Body of pancreas (tissue), 4 donors: ENCODE results near the gene WSCD1. TPM values are rescaled to one million over a fixed set of nuclear protein-coding genes. Genes with fewer than 3 reads are reported as not detected.

Experiments used
- ATAC-seq: fragments of 150-250 bp; one replicate; pipeline ENCODE4 v1.9.1; 2016
- DNase-seq, 4 donors: peaks; one replicate each; pipeline ENCODE4 v3.0.0-alpha.2; 2019
- H3K27ac ChIP-seq, 4 donors: fragments of 200-600 bp; sonication (generic); 1 replicate in 3 of 4; 2 replicates in 1 of 4; pipeline versions ENCODE4 v1.5.1 to v1.6.1; 2016 to 2019; ENCODE audit warnings: mild to moderate bottlenecking in 1 of 4, mixed read lengths in 1 of 4, moderate library complexity in 1 of 4
- H3K27me3 ChIP-seq, 2 donors: fragments of 200-600 bp; sonication (generic); one replicate each; pipeline ENCODE4 v1.6.0; 2016; ENCODE audit warnings: mild to moderate bottlenecking in 1 of 2
- H3K36me3 ChIP-seq, 2 donors: fragments of 200-600 bp; sonication (generic); replicated peaks in 1 of 2; 2 replicates each; pipeline ENCODE4 v1.5.1; 2016; ENCODE audit warnings: low read depth in 2 of 2; ENCODE audit not compliant: insufficient read depth in 1 of 2
- H3K4me1 ChIP-seq: fragments of 200-600 bp; sonication (generic); one replicate; pipeline ENCODE4 v1.6.0; 2016
- H3K4me3 ChIP-seq, 2 donors: fragments of 200-600 bp; sonication (generic); 1 replicate in 1 of 2; 2 replicates in 1 of 2; pipeline ENCODE4 v1.5.1; 2016 to 2019
- H3K9me3 ChIP-seq, 3 donors: fragments of 200-600 bp; sonication (generic); 1 replicate in 2 of 3; 2 replicates in 1 of 3; pipeline ENCODE4 v1.5.1; 2016
- CTCF ChIP-seq, 7 experiments: fragments of 450-650 bp in 4 of 7; fragments of 200-600 bp in 3 of 7; sonication (generic) in 3 of 7; IDR thresholded peaks; one replicate each; pipeline ENCODE4 v1.5.1; 2016 to 2019; ENCODE audit warnings: antibody characterized with exemption in 7 of 7
- POLR2A ChIP-seq, 3 donors: fragments of 450-650 bp; IDR thresholded peaks; one replicate each; pipeline ENCODE4 v1.6.1; 2016; ENCODE audit warnings: antibody characterized with exemption in 3 of 3, mild to moderate bottlenecking in 2 of 3
- WGBS, 2 donors: methylation state at CpG; one replicate each; pipeline ENCODE4 v1.1.5; 2017; 5-methylcytosine and 5-hydroxymethylcytosine counted together
- intact Hi-C: fragments of 100-400 bp; cut with DNase I; formaldehyde crosslinking; loops from one replicate; pipeline ENCODE4 v1.15.1; 2023
- total RNA-seq, 2 donors: library from RNA; depleted of rRNA; stranded (reverse); fragments of >200 nt; gene quantifications; one replicate each; pipeline ENCODE4 v1.1.0, GENCODE V29; 2016

The WSCD1 gene
- total RNA-seq, 2 donors from 2014 or later: 1.8 to 3.0 TPM

- intact Hi-C loops: no loop called here
- no peaks in the 10 kb centered on the region for H3K4me1 ChIP-seq
- H3K36me3 ChIP-seq: no peaks in the 10 kb centered on the region
- no peak overlapping the region for H3K27ac ChIP-seq
- H3K9me3 ChIP-seq: no peaks in the 10 kb centered on the region
- DNase-seq (no peak), ATAC-seq (no peak)
- WGBS, 2 donors: 73 to 76% methylated on average over 8 to 12 of the region's 12 CpGs
- no peaks in the 10 kb centered on the region for H3K27me3 ChIP-seq
- TF ChIP-seq CTCF (IDR thresholded peaks at IDR 0.05) (no peak), POLR2A (IDR thresholded peaks at IDR 0.05) (no peak)
- H3K4me3 ChIP-seq: no peak overlapping the region
Measured at GRCh38 chr17:6104956-6105648, 34.9 kb downstream of the WSCD1 start.

- TF ChIP-seq CTCF (IDR thresholded peaks at IDR 0.05) (no peak), POLR2A (IDR thresholded peaks at IDR 0.05) (no peak)
- intact Hi-C loops: no loop called here
- no peak overlapping the region for H3K27ac ChIP-seq
- no peaks in the 10 kb centered on the region for H3K36me3 ChIP-seq
- H3K9me3 ChIP-seq: no peaks in the 10 kb centered on the region
- H3K4me1 ChIP-seq: no peaks in the 10 kb centered on the region
- H3K4me3 ChIP-seq: no peak overlapping the region
- WGBS, 2 donors: 65 to 70% methylated on average over 6 of the region's 6 CpGs
- ATAC-seq (no peak), DNase-seq (no peak)
- no peaks in the 10 kb centered on the region for H3K27me3 ChIP-seq
Measured at GRCh38 chr17:6105649-6106007, 35.4 kb downstream of the WSCD1 start.

GRCh38 chr17:6106212-6106611 is 36.0 kb downstream of the WSCD1 start:
- intact Hi-C loops: no loop called here
- Histone ChIP-seq H3K9me3 (no peaks in the 10 kb centered on the region), H3K36me3 (no peaks in the 10 kb centered on the region), H3K4me3 (no peak overlapping the region), H3K27ac (no peak overlapping the region), H3K4me1 (no peaks in the 10 kb centered on the region), H3K27me3 (no peaks in the 10 kb centered on the region)
- 79 to 93% methylated on average over 2 of the region's 2 CpGs for WGBS, 2 donors
- TF ChIP-seq POLR2A (IDR thresholded peaks at IDR 0.05): no peak
- DNase-seq: no peak
- ATAC-seq: no peak

GRCh38 chr17:6107791-6108190 is 37.6 kb downstream of the WSCD1 start:
- intact Hi-C loops: no loop called here
- Histone ChIP-seq H3K27me3 (no peaks in the 10 kb centered on the region), H3K4me1 (no peaks in the 10 kb centered on the region), H3K36me3 (no peaks in the 10 kb centered on the region), H3K9me3 (no peaks in the 10 kb centered on the region), H3K4me3 (no peak overlapping the region), H3K27ac (no peak overlapping the region)
- DNase-seq (no peak), ATAC-seq (no peak)
- WGBS, 2 donors: 90 to 93% methylated on average over 12 of the region's 12 CpGs
- TF ChIP-seq POLR2A (IDR thresholded peaks at IDR 0.05): no peak
- no peak for TF ChIP-seq CTCF (IDR thresholded peaks at IDR 0.05)

- intact Hi-C loops: no loop called here
- DNase-seq (no peak), ATAC-seq (no peak)
- 60 to 85% methylated on average over 4 to 5 of the region's 5 CpGs for WGBS, 2 donors
- H3K4me1 ChIP-seq: no peaks in the 10 kb centered on the region
- no peaks in the 10 kb centered on the region for H3K9me3 ChIP-seq
- no peak overlapping the region for H3K27ac ChIP-seq
- no peak for TF ChIP-seq POLR2A (IDR thresholded peaks at IDR 0.05)
- TF ChIP-seq CTCF (IDR thresholded peaks at IDR 0.05): no peak
- no peaks in the 10 kb centered on the region for H3K27me3 ChIP-seq
- no peak overlapping the region for H3K4me3 ChIP-seq
- H3K36me3 ChIP-seq: no peaks in the 10 kb centered on the region
Measured at GRCh38 chr17:6108382-6108781, 38.2 kb downstream of the WSCD1 start.
